GM23338 (cell line): ENCODE data around the gene SIL1.
A peak's percentile ranks its signal among the peaks of the same experiment; 100 is the strongest.

Experiments used
- CREB1 ChIP-seq: fragments of 250-450 bp; sonication (Bioruptor Pico); IDR thresholded peaks from 2 replicates; pipeline ENCODE4 v1.5.0; 2020; ENCODE audit warnings: low read depth, mild to moderate bottlenecking, moderate library complexity
- EZH2 ChIP-seq: fragments of 200-600 bp; sonication (generic); IDR thresholded peaks from one replicate; pipeline ENCODE4 v1.8.0; 2017; ENCODE audit warnings: antibody characterized with exemption, mild to moderate bottlenecking, low read depth; ENCODE audit not compliant: unreplicated experiment
- EZH2phosphoT487 ChIP-seq: fragments of 200-600 bp; sonication (generic); IDR thresholded peaks from one replicate; pipeline ENCODE4 v1.8.1; 2018; ENCODE audit warnings: antibody characterized with exemption; ENCODE audit not compliant: unreplicated experiment
- JUNB ChIP-seq: IDR thresholded peaks from one replicate; pipeline ENCODE4 v1.6.1; 2016; ENCODE audit warnings: antibody characterized with exemption; ENCODE audit not compliant: unreplicated experiment
- POLR2AphosphoS5 ChIP-seq: IDR thresholded peaks from 2 replicates; pipeline ENCODE4 v1.6.1; 2016; ENCODE audit warnings: antibody characterized with exemption, low read depth
- STAT1 ChIP-seq: IDR thresholded peaks from one replicate; pipeline ENCODE4 v1.6.1; 2016; ENCODE audit warnings: antibody characterized with exemption; ENCODE audit not compliant: unreplicated experiment
- TF ChIP-seq, protein P1 (sequence below), 2 experiments: fragments of 200-600 bp in 1 of 2; sonication (generic) in 1 of 2; conservative IDR thresholded peaks; 2 replicates each; pipeline versions ENCODE4 v1.5.1 to v1.6.1; 2016 to 2017; ENCODE audit warnings: antibody characterized with exemption in 2 of 2, low read depth in 2 of 2, mild to moderate bottlenecking in 2 of 2, moderate library complexity in 1 of 2
- TF ChIP-seq, protein P2 (sequence below): IDR thresholded peaks from 2 replicates; pipeline ENCODE4 v1.6.1; 2016; ENCODE audit warnings: antibody characterized with exemption
- TF ChIP-seq, protein P3 (sequence below): IDR thresholded peaks from one replicate; pipeline ENCODE4 v1.6.1; 2018; ENCODE audit warnings: antibody characterized with exemption; ENCODE audit not compliant: unreplicated experiment

DNA sequence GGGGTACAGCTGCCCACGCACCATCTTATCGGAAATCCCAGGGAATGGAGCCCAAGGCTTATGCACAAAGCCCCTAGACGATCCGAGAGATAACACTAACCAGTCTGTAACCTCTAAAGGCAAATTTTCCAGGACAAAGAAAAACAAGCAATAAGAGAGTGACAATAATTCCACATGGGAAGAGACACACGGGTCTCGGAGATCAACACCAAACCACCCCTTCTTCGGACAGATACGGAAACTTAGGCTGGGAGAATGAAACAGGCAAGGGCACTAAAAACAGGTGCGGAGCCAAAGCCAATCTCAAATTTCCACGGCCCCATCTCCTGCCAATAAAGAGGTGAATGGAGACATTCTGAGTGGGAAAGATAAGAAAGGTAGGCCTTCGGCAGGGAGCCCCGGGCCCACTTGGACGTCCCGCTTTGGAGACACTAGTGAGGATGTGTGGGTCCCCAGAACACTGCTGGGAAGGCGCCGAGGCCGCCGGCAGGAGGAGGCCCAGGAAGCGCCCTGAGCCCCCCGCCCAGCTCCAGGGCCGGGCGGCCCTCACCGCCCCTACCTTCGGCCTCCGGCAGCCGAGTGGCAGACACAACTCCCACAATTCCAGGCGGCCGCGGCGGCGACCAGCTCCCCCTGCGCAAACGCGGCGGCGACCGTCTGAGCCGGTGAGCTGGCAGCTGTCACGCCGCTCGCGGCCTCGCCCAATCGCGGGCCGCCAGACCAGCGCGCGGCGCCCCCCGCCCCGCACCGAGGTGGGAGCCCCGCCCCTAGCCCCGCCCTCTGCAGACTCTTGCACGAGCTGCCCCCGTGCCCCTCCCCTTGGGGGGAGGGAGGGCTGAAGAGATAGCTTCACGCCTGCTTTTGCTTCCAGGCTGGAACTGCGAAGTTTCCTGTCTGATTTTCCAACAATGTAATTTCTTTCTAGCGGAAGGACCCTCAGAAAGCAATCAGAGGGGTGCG is at the start of gene SIL1:
- TF ChIP-seq, protein P1, sequence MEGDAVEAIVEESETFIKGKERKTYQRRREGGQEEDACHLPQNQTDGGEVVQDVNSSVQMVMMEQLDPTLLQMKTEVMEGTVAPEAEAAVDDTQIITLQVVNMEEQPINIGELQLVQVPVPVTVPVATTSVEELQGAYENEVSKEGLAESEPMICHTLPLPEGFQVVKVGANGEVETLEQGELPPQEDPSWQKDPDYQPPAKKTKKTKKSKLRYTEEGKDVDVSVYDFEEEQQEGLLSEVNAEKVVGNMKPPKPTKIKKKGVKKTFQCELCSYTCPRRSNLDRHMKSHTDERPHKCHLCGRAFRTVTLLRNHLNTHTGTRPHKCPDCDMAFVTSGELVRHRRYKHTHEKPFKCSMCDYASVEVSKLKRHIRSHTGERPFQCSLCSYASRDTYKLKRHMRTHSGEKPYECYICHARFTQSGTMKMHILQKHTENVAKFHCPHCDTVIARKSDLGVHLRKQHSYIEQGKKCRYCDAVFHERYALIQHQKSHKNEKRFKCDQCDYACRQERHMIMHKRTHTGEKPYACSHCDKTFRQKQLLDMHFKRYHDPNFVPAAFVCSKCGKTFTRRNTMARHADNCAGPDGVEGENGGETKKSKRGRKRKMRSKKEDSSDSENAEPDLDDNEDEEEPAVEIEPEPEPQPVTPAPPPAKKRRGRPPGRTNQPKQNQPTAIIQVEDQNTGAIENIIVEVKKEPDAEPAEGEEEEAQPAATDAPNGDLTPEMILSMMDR (conservative IDR thresholded peaks at IDR 0.05; ENCODE audit: low read depth in 2 of 2) = no peak
- TF ChIP-seq EZH2phosphoT487 = no peak
- peak; percentile 63; the same call in 1 of the 2 replicates for TF ChIP-seq CREB1
- TF ChIP-seq, protein P2, sequence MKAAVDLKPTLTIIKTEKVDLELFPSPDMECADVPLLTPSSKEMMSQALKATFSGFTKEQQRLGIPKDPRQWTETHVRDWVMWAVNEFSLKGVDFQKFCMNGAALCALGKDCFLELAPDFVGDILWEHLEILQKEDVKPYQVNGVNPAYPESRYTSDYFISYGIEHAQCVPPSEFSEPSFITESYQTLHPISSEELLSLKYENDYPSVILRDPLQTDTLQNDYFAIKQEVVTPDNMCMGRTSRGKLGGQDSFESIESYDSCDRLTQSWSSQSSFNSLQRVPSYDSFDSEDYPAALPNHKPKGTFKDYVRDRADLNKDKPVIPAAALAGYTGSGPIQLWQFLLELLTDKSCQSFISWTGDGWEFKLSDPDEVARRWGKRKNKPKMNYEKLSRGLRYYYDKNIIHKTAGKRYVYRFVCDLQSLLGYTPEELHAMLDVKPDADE = no peak; the same call in none of the 2 replicates
- TF ChIP-seq POLR2AphosphoS5 = peak; percentile 66
- TF ChIP-seq, protein P3, sequence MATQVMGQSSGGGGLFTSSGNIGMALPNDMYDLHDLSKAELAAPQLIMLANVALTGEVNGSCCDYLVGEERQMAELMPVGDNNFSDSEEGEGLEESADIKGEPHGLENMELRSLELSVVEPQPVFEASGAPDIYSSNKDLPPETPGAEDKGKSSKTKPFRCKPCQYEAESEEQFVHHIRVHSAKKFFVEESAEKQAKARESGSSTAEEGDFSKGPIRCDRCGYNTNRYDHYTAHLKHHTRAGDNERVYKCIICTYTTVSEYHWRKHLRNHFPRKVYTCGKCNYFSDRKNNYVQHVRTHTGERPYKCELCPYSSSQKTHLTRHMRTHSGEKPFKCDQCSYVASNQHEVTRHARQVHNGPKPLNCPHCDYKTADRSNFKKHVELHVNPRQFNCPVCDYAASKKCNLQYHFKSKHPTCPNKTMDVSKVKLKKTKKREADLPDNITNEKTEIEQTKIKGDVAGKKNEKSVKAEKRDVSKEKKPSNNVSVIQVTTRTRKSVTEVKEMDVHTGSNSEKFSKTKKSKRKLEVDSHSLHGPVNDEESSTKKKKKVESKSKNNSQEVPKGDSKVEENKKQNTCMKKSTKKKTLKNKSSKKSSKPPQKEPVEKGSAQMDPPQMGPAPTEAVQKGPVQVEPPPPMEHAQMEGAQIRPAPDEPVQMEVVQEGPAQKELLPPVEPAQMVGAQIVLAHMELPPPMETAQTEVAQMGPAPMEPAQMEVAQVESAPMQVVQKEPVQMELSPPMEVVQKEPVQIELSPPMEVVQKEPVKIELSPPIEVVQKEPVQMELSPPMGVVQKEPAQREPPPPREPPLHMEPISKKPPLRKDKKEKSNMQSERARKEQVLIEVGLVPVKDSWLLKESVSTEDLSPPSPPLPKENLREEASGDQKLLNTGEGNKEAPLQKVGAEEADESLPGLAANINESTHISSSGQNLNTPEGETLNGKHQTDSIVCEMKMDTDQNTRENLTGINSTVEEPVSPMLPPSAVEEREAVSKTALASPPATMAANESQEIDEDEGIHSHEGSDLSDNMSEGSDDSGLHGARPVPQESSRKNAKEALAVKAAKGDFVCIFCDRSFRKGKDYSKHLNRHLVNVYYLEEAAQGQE = no peak
- no peak for TF ChIP-seq EZH2
- TF ChIP-seq STAT1 = no peak
- no peak for TF ChIP-seq JUNB
